Ishikawa (cell line): ENCODE data around the gene GRB7.

Source experiments
- CEBPB ChIP-seq: IDR thresholded peaks from 2 replicates; pipeline ENCODE4 v1.6.1; 2012
- CREB1 ChIP-seq: IDR thresholded peaks from 2 replicates; pipeline ENCODE4 v1.6.1; 2012; ENCODE audit warnings: low read depth
- EGR1 ChIP-seq: IDR thresholded peaks from 2 replicates; pipeline ENCODE4 v1.6.1; 2012
- EP300 ChIP-seq: IDR thresholded peaks from 2 replicates; pipeline ENCODE4 v1.6.1; 2012; ENCODE audit warnings: borderline replicate concordance
- FOXM1 ChIP-seq: IDR thresholded peaks from 2 replicates; pipeline ENCODE4 v1.6.1; 2012; ENCODE audit warnings: low read depth, borderline replicate concordance
- NFIC ChIP-seq: IDR thresholded peaks from 2 replicates; pipeline ENCODE4 v1.6.1; 2012
- RAD21 ChIP-seq: IDR thresholded peaks from 2 replicates; pipeline ENCODE4 v1.6.1; 2012; ENCODE audit warnings: low read depth
- TAF1 ChIP-seq: IDR thresholded peaks from 2 replicates; pipeline ENCODE4 v1.6.1; 2012; ENCODE audit warnings: low read depth, mild to moderate bottlenecking
- TCF12 ChIP-seq: IDR thresholded peaks from 2 replicates; pipeline ENCODE4 v1.6.1; 2012; ENCODE audit warnings: low read depth
- TEAD4 ChIP-seq: IDR thresholded peaks from 2 replicates; pipeline ENCODE4 v1.6.1; 2012
- YY1 ChIP-seq: IDR thresholded peaks from 2 replicates; pipeline ENCODE4 v1.6.1; 2012; ENCODE audit warnings: low read depth
- ZBTB7A ChIP-seq: IDR thresholded peaks from 2 replicates; pipeline ENCODE4 v1.6.1; 2012; ENCODE audit warnings: low read depth
- TF ChIP-seq, protein P1 (sequence below): IDR thresholded peaks from 2 replicates; pipeline ENCODE4 v1.6.1; 2012; ENCODE audit warnings: low read depth, mild to moderate bottlenecking
- TF ChIP-seq, protein P2 (sequence below): IDR thresholded peaks from 2 replicates; pipeline ENCODE4 v1.6.1; 2012
- TF ChIP-seq, protein P3 (sequence below): IDR thresholded peaks from 2 replicates; pipeline ENCODE4 v1.6.1; 2012

GRB7 gene

DNA sequence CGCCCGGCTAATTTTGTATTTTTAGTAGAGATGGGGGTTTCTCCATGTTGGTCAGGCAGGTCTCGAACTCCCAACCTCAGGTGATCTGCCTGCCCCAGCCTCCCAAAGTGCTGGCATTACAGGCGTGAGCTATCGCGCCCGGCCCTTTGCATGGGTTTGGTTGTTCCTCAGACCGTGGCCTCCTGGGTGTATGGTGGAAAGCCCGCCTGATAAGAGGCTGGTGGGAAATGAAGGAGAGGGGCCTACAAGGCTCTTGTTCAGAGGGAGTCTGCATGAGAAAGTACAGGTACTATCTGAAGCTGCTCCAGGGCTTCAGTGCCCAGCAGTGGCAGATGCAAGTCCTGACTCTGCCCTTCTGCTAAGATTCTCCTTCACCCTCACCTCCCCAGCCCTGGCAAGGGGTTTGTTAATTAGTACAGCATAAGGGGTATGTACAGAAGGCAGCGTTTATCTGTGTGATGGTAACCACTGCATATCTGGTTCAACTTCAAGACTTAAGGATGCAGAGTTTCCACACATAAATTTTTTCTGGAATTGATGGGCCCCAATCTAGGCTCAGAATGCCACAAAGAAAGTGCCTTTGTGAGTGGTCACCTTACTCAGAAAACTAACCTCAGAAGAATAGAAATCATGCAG, 24.2 kb downstream of the GRB7 start:
- no peak for TF ChIP-seq CREB1
- no peak for TF ChIP-seq RAD21
- no peak for TF ChIP-seq ZBTB7A

DNA sequence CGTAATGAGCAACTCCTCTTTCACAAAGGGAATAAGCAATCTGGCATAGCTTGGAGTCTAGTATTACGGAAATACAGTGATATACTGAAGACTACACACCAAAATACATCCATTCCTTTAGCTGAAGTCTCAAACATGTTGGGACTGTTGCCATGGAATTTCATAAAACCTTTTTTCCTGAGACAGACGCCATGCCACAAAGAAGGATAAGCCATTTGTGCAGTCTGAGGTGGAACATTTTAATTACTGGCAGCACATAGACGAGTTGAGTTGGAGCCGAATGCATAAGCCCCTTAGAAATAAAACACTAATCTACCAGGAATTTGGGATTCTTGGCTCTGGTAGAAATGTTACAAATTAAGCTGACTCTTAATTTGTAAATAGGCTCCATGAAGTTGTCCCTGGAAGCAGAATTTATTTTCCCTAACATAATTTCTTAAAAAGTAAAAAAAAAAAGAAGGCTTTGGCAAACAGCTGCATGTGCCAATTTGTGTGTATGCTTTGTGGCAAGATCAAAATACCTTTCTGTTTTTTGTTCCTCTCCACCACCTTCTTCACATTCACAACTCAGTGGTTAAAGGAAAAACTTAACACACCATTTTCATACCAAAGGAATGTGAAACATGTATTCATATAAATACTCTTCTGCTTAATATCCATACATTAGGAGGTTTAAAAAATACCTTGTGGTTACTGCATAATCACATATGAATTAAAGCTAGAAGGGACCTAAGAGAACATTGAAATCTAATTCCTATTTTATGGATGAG, 25.5 kb downstream of the GRB7 start:
- no peak for TF ChIP-seq TCF12
- TF ChIP-seq CREB1, result no peak
- no peak for TF ChIP-seq NFIC
- TF ChIP-seq ZBTB7A, result no peak
- TF ChIP-seq YY1, result no peak
- TF ChIP-seq CEBPB, result no peak
- no peak for TF ChIP-seq TAF1
- no peak for TF ChIP-seq EP300
- no peak for TF ChIP-seq TEAD4
- TF ChIP-seq, protein P1, sequence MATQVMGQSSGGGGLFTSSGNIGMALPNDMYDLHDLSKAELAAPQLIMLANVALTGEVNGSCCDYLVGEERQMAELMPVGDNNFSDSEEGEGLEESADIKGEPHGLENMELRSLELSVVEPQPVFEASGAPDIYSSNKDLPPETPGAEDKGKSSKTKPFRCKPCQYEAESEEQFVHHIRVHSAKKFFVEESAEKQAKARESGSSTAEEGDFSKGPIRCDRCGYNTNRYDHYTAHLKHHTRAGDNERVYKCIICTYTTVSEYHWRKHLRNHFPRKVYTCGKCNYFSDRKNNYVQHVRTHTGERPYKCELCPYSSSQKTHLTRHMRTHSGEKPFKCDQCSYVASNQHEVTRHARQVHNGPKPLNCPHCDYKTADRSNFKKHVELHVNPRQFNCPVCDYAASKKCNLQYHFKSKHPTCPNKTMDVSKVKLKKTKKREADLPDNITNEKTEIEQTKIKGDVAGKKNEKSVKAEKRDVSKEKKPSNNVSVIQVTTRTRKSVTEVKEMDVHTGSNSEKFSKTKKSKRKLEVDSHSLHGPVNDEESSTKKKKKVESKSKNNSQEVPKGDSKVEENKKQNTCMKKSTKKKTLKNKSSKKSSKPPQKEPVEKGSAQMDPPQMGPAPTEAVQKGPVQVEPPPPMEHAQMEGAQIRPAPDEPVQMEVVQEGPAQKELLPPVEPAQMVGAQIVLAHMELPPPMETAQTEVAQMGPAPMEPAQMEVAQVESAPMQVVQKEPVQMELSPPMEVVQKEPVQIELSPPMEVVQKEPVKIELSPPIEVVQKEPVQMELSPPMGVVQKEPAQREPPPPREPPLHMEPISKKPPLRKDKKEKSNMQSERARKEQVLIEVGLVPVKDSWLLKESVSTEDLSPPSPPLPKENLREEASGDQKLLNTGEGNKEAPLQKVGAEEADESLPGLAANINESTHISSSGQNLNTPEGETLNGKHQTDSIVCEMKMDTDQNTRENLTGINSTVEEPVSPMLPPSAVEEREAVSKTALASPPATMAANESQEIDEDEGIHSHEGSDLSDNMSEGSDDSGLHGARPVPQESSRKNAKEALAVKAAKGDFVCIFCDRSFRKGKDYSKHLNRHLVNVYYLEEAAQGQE, result no peak
- TF ChIP-seq EGR1, result no peak
- TF ChIP-seq RAD21, result no peak
- TF ChIP-seq, protein P2, sequence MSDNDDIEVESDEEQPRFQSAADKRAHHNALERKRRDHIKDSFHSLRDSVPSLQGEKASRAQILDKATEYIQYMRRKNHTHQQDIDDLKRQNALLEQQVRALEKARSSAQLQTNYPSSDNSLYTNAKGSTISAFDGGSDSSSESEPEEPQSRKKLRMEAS, result no peak
- no peak for TF ChIP-seq FOXM1
- TF ChIP-seq, protein P3, sequence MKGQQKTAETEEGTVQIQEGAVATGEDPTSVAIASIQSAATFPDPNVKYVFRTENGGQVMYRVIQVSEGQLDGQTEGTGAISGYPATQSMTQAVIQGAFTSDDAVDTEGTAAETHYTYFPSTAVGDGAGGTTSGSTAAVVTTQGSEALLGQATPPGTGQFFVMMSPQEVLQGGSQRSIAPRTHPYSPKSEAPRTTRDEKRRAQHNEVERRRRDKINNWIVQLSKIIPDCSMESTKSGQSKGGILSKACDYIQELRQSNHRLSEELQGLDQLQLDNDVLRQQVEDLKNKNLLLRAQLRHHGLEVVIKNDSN, result no peak

DNA sequence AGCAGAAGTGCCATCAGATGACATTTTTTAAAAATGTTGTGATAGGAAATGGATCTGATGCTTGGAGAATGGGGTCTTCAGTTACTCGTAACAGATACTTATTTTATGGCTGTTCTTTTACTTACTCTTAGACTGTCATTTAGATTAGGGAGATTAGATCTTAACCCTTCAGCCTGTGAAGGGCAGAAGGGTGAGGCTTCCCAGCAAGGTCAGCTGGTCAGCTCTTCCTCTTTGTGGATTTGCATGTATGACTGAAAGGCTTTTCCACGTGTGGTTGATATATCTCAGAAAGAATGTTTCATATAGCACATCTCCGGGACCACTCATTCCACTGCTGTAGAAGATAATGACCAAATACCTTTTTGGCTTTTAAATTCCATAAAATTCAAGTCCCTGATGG, 27.4 kb downstream of the GRB7 start:
- TF ChIP-seq EGR1 (no peak), NFIC (no peak), TAF1 (no peak), TEAD4 (no peak), YY1 (no peak), EP300 (no peak), CREB1 (no peak), TCF12 (no peak), ZBTB7A (no peak), RAD21 (no peak), CEBPB (no peak), FOXM1 (no peak)
- TF ChIP-seq, protein P3, result no peak
- TF ChIP-seq, protein P1, result no peak
- TF ChIP-seq, protein P2, result no peak

DNA sequence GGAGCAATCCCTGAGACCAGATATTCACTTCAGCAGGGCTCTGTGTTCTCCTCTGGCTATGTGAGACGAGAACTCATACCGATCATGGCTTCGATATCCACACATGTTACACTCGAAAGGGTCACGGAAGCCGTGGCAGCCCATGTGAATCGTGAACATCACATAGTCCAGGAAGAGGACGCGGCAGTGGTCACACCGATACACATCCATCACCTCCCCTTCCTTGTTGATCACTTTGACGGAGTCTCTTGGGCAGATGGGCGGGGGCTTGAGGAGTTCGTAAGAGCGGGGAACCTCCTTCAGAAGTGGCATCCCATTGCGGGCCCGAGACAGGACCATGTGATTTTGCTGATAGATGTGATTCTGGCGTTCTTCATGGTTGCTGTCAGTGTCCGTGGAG, 28.0 kb downstream of the GRB7 start:
- TF ChIP-seq EGR1, result no peak
- TF ChIP-seq, protein P1, result no peak
- no peak for TF ChIP-seq TEAD4

DNA sequence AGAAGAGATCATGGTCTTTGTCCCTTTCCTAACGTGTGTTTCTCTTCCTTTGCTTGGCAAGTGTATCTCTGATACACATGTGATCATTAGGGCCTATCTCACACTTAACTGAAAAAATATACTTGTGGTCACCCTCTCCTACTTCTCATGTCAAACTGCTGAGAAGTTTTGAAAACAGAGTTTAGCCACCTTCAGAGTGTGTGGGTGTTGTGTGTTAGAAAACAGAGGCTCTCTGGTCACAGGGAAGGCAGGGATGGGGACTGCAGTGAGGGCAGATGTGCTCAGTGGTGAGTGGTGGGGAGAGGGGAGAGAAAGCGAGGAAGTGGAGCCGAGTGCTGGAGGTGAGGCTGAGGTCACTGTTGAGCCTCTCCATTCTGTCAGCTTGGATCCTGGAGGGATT, 29.4 kb downstream of the GRB7 start:
- no peak for TF ChIP-seq CEBPB
- TF ChIP-seq YY1, result no peak
- TF ChIP-seq NFIC, result no peak
- no peak for TF ChIP-seq TAF1
- no peak for TF ChIP-seq EP300
- TF ChIP-seq, protein P2, result no peak
- no peak for TF ChIP-seq EGR1
- no peak for TF ChIP-seq TCF12
- TF ChIP-seq, protein P1, result no peak
- no peak for TF ChIP-seq TEAD4
- TF ChIP-seq, protein P3, result no peak
- no peak for TF ChIP-seq FOXM1
- TF ChIP-seq ZBTB7A, result no peak
- TF ChIP-seq CREB1, result no peak
- TF ChIP-seq RAD21, result no peak
